AG08396 (cell line): Measurements from ENCODE around the gene SH2D3C.
"Not testable (repeated sequence)": the region's sequence is repeated elsewhere in the genome, so short reads cannot be mapped to it uniquely, and the experiment has no call there.

Experiments used
- DNase-seq: peaks from one replicate; pipeline ENCODE4 v3.0.0; 2012; ENCODE audit warnings: low spot score, mixed read lengths

SH2D3C gene

GRCh38 chr9:127763918-127764384, 14.5 kb downstream of the SH2D3C start:
- DNase-seq, result no peak

- no peak for DNase-seq
These were observed 16.3 kb downstream of the SH2D3C start for GRCh38 chr9:127762111-127762676.

GRCh38 chr9:127761491-127761956, 16.9 kb downstream of the SH2D3C start:
- DNase-seq, result no peak

DNA sequence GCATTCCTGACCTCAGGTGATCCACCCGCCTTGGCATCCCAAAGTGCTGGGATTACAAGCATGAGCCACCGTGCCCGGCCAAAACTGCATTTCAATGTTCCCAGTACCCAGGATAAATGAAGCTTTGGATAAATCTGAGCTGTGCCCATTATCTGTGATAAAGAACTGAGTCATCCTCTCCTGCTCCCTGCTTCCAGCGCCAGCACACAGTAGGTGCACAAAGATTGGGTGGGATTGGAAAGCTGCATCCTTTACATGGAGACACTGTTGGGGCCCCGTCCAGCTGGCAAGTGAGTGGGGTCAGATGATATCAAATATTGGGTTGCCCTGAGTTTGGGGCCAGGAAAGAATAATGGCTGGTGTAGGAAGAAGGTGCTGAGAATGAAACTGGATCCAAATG, 17.4 kb downstream of the SH2D3C start:
- no peak for DNase-seq

GRCh38 chr9:127758843-127759242, 19.6 kb downstream of the SH2D3C start:
- DNase-seq, result no peak

DNA sequence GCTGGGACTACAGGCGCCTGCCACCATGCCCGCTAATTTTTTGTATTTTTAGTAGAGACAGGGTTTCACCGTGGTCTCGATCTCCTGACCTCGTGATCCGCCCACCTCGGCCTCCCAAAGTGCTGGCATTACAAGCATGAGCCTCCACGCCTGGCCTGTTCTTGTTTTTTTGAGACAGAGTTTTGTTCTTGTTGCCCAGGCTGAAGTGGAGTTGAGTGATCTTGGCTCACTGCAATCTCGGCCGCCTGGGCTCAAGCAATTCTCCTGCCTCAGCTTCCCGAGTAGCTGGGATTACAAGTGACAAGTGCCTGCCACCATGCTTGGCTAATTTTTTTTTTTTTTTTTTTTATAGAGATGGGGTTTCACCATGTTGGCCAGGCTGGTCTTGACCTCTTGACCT, 21.7 kb downstream of the SH2D3C start:
- DNase-seq, result not testable (repeated sequence)

DNA sequence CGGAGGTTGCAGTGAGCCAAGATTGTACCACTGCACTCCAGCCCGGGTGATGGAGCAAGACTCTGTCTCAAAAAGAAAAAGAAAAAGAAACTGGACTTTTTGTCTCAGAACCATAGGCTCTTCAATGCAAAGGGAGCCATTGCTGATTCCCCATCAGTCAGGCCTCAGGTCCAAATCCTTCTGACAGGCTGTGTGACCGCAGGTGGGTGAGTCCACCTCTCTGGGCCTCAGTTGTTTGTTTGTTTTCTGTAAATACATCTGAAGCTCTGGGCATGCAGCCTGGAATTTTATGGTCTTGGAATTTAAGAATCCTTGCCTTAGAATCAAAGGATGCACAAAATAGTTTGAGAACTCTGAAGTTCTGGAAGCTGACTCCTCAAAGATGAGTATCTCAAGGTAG, 22.2 kb downstream of the SH2D3C start:
- DNase-seq, result no peak

GRCh38 chr9:127755061-127756060, 23.1 kb downstream of the SH2D3C start:
- DNase-seq, result no peak

DNA sequence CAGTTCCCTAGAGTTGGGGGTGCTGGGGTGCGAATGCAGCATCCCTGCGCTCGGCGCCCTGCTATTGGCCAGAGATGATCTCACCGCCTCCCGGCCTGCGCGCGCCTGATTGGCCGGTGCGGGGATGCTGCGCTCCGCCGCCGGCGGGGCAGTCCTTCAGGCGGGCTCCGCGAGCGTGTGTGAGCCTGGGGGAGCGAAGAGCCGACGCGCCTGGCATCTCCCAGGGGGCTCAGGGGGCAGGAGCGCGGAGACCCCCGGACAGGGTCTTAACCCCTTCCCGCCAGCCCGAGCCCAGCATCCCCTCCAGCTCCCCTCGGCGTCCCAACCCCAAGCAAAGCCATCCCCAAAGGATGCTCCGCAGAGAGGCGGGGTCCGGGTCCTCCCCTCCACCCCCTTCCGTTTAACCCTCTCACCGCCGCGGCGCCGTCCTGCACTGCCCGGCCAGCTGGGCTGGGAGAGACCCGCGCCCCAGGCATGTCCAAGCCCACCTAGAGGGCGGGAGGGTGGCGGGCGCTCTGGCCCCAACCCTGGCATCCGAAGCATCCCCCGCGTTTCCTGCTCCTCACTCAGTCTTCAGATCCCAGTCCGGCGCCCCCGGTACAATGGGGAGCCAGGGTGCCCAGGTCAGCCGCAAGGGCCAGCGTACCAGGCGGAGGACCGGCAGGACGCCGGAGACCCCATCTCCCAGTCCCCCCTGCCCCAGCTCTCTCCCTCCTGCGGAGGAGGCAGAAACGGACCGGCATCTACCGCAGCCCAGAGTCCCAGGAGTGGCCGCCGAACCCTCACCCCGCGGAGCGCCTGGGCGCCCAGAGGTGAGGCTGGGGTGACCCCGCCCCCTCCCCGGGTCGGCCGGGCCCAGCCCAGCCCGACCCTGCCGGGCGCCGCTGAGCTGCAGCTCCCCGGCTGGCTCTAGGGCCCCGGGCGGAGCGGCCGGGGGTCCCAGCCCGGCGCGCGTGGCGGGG, 24.1 kb downstream of the SH2D3C start:
- DNase-seq, result peak; percentile 86

DNA sequence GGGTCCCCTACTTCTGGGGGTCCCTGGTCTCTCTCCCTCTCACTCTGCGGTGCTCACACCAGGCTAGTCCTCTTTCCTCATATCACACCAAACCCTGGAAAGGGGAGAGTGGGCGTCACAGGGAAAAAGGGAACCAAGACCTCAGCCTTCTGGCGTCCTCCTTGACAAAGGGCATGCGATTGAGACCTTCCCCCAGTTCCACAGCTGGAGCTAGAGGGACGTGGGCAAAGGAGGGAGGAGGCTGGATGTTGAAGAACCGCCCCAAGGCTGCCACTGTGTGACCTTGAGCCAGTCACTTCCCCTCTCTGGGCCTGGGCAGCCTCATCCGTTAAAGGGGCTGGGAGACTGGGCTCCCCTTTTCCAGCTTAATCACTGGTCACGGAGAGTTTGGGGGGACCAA, 24.8 kb downstream of the SH2D3C start:
- no peak for DNase-seq

- no peak for DNase-seq
These were observed 25.3 kb downstream of the SH2D3C start for GRCh38 chr9:127753148-127753547.

DNA sequence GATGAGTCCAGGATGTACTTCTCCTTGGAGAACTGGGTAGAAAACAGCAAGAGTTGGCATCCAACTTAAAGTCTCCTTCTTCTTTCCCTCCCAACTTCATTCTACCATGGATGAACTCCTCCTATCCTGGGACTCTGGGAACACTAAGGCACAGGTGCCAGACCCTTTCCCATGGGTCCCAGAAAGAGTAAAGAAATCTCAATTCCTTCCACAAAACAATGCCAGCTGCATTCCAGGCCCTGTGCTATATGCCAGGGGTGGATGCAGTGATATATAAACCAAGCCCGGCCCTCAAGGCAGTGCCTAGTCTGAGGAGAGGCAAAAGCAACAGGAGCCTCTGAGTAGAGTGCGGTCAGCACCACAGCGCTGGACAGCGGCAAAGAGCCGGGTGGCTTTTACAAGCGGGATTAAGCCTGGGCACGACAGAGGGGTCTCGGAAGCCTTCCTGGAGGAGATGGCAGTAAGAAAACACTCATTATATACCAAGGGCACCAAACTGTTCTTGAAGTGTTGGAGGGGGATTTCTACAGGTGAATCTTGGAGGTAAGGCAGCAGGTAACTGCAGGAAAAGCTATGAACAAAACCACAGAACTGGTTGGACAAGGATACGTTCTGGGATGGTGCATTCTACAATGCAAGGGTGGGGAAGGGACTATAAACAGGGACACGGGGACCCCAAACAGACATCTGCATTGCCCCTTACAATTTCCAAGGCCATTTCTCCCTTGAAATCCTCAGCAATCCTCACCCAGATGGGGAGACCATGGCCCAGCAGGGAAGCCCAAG, 27.0 kb downstream of the SH2D3C start:
- DNase-seq, result peak; percentile 71

- no peak for DNase-seq
These were observed 29.2 kb downstream of the SH2D3C start for GRCh38 chr9:127749090-127749787.

DNA sequence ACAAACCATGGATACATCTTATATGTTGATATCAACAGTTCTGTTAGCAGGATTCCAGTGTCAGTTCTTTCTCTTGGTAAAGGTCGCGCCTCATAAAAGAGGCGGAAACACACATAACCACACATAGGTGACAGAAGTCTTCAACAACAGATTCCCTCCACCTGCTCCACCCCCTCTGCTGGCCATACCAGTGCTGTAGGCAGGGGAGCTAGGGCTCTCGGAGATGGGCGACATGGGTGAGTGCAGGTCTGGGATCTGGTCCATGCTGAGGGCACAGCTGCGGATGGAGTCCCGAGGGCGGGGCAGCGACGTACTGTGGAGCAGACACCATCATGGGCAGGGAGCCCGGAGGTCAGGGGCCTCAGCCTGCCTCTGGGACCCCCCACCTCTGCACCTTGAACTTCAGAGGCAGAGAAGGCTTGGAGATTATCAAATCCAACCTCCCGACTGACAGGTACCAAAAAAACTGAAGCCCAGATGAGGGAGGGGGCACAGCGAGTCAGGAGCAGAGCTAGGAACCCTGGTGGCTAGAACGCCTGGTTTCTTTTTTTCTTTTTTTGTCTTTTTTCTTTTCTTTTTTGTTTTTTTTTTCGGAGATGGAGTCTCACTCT, 31.4 kb downstream of the SH2D3C start:
- no peak for DNase-seq

- DNase-seq, result no peak
These were observed 33.9 kb downstream of the SH2D3C start for GRCh38 chr9:127744398-127745110.

DNA sequence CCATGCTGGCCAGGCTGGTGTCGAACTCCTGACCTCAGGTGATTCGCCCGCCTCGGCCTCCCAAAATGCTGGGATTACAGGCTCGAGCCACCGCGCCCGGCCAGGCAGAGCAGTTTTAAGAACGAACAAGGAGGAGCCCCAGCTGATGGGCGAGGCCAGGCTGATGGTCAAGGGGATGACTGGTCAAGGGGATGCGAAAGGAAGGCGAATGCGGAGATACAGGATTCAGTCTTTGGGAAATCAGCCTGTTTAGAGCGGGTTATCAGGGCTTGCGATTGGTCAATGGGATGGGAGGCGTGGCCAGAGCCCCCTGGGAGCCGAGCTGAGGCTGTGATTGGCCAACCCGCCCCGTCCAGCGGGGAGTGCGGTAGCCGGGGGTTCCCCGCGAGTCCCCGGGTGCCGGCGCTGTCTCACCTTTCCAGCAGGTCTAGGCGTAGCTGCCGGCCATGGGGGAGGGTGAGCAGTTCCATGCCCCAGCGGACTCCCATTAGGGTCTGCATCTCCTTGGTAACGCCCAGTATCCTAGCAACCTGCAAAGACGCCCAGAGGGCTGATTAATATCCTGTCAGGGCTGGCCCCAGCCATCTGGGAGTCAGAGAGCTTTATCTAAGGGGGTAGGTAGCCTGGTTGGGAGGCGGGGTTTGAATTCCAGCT, 35.9 kb downstream of the SH2D3C start:
- peak; percentile 87 for DNase-seq

- peak; percentile 67 for DNase-seq
These were observed 36.5 kb downstream of the SH2D3C start for GRCh38 chr9:127741831-127742434.

DNA sequence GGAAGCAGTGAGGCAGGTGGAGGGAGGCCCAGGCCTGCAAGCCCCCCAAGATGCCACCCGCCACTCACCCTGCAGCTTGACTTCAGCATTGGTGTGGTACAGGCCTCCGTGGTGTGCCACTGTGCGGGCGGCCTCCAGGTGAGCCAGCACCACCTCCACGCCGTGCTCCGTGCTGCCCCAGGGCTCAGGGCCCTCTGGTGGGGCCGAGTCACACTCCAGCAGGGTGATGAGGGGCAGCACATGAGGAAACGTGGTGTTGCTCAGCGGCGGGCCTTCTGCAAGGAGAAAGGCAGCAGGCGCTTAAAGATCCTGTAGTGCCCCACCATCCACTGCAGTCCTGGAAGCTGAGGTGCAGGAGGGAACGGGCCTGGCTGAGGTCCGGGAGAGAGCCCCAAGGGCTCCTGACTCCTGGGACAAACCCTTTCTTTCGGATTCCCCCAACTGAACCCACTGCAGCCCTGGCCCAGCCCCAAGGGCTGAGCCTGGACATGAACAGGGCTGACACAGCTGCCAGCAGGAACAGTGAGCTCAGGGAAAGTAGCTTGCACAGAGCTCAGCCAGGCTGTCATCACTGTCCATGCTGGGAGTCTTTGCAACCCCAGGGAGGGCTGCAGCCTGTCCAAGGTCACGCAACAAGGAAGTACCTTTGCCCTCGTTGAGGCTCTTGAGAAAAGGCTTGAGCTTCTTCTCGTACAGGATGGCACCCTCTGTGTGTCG, 38.7 kb downstream of the SH2D3C start:
- no peak for DNase-seq
